ENCODE measurements around the gene LRMDA.

The LRMDA gene

GRCh38 chr10:76000550-76000949, 569.1 kb downstream of the LRMDA start:
- in situ Hi-C loops (cut with MboI; ENCODE audit: low sequenced_read_pairs), result no loop called here

GRCh38 chr10:76001019-76001418, 569.6 kb downstream of the LRMDA start:
- in situ Hi-C loops (cut with MboI; ENCODE audit: low sequenced_read_pairs), result no loop called here

- in situ Hi-C loops (cut with MboI; ENCODE audit: low sequenced_read_pairs), result no loop called here
These were observed 570.0 kb downstream of the LRMDA start for GRCh38 chr10:76001461-76001860.

- in situ Hi-C loops (cut with MboI; ENCODE audit: low sequenced_read_pairs), result no loop called here
These were observed 570.9 kb downstream of the LRMDA start for GRCh38 chr10:76002262-76002854.

GRCh38 chr10:76007667-76008181, 576.3 kb downstream of the LRMDA start:
- in situ Hi-C loops (cut with MboI; ENCODE audit: low sequenced_read_pairs), result no loop called here

- in situ Hi-C loops (cut with MboI; ENCODE audit: low sequenced_read_pairs), result no loop called here
These were observed 578.1 kb downstream of the LRMDA start for GRCh38 chr10:76009531-76009930.

GRCh38 chr10:76010703-76011102, 579.3 kb downstream of the LRMDA start:
- in situ Hi-C loops (cut with MboI; ENCODE audit: low sequenced_read_pairs), result no loop called here

GRCh38 chr10:76012716-76013327, 581.4 kb downstream of the LRMDA start:
- in situ Hi-C loops (cut with MboI; ENCODE audit: low sequenced_read_pairs), result no loop called here

- in situ Hi-C loops (cut with MboI; ENCODE audit: low sequenced_read_pairs), result no loop called here
These were observed 583.8 kb downstream of the LRMDA start for GRCh38 chr10:76015245-76015644.

- in situ Hi-C loops (cut with MboI; ENCODE audit: low sequenced_read_pairs), result no loop called here
These were observed 585.8 kb downstream of the LRMDA start for GRCh38 chr10:76017026-76017732.

GRCh38 chr10:76017733-76018433, 586.5 kb downstream of the LRMDA start:
- in situ Hi-C loops (cut with MboI; ENCODE audit: low sequenced_read_pairs), result no loop called here

GRCh38 chr10:76020630-76021029, 589.2 kb downstream of the LRMDA start:
- in situ Hi-C loops (cut with MboI; ENCODE audit: low sequenced_read_pairs), result no loop called here

- in situ Hi-C loops (cut with MboI; ENCODE audit: low sequenced_read_pairs), result no loop called here
These were observed 590.0 kb downstream of the LRMDA start for GRCh38 chr10:76021398-76021797.

- in situ Hi-C loops (cut with MboI; ENCODE audit: low sequenced_read_pairs), result no loop called here
These were observed 590.9 kb downstream of the LRMDA start for GRCh38 chr10:76022366-76022765.

- in situ Hi-C loops (cut with MboI; ENCODE audit: low sequenced_read_pairs), result no loop called here
These were observed 591.6 kb downstream of the LRMDA start for GRCh38 chr10:76023007-76023406.

GRCh38 chr10:76024460-76025123, 593.2 kb downstream of the LRMDA start:
- in situ Hi-C loops (cut with MboI; ENCODE audit: low sequenced_read_pairs), result loop anchor here (25.0 kb wide), 1 partner anchor 637 kb away; no protein-coding TSS in a partner anchor

GRCh38 chr10:76025124-76025477, 593.7 kb downstream of the LRMDA start:
- in situ Hi-C loops (cut with MboI; ENCODE audit: low sequenced_read_pairs), result loop anchor here (25.0 kb wide), 1 partner anchor 638 kb away; no protein-coding TSS in a partner anchor

- in situ Hi-C loops (cut with MboI; ENCODE audit: low sequenced_read_pairs), result loop anchor here (25.0 kb wide), 1 partner anchor 639 kb away; no protein-coding TSS in a partner anchor
These were observed 594.9 kb downstream of the LRMDA start for GRCh38 chr10:76026176-76026771.

GRCh38 chr10:76026905-76027304, 595.5 kb downstream of the LRMDA start:
- in situ Hi-C loops (cut with MboI; ENCODE audit: low sequenced_read_pairs), result loop anchor here (25.0 kb wide), 1 partner anchor 640 kb away; no protein-coding TSS in a partner anchor

- in situ Hi-C loops (cut with MboI; ENCODE audit: low sequenced_read_pairs), result loop anchor here (25.0 kb wide), 1 partner anchor 642 kb away; no protein-coding TSS in a partner anchor
These were observed 598.4 kb downstream of the LRMDA start for GRCh38 chr10:76029782-76030181.
